SK-N-SH treated with all-trans-retinoic acid at 6 μM for 48 hours (cell line): ENCODE results near the gene ESR2.
A peak's percentile ranks its signal among the peaks of the same experiment; 100 is the strongest.

Experiments
- ATAC-seq: fragments of 200-7000 bp; cut with Tn5 transposase; 3 replicates; pipeline ENCODE4 v1.9.1; 2020; ENCODE audit warnings: mild to moderate bottlenecking, moderate library complexity
- ARNTL ChIP-seq: fragments of 450-650 bp; formaldehyde crosslinking; IDR thresholded peaks from 2 replicates; pipeline ENCODE4 v1.5.0; 2020; ENCODE audit warnings: low read depth, mild to moderate bottlenecking, moderate library complexity, borderline replicate concordance
- BACH2 ChIP-seq: fragments of 250-450 bp; sonication (Bioruptor Pico); IDR thresholded peaks from 2 replicates; pipeline ENCODE4 v1.9.0; 2021; ENCODE audit warnings: mild to moderate bottlenecking, borderline replicate concordance
- CREB5 ChIP-seq: fragments of 250-450 bp; sonication (Bioruptor Pico); IDR thresholded peaks from 2 replicates; pipeline ENCODE4 v1.5.1; 2020; ENCODE audit warnings: low read depth, mild to moderate bottlenecking, moderate library complexity
- CSDC2 ChIP-seq: fragments of 250-450 bp; sonication (Bioruptor Pico); IDR thresholded peaks from 2 replicates; pipeline ENCODE4 v1.5.0; 2020; ENCODE audit warnings: mild to moderate bottlenecking, moderate library complexity
- ESRRG ChIP-seq: fragments of 250-450 bp; sonication (Bioruptor Pico); IDR thresholded peaks from 2 replicates; pipeline ENCODE4 v1.6.1; 2021; ENCODE audit warnings: mild to moderate bottlenecking
- GLIS3 ChIP-seq: fragments of 250-450 bp; sonication (Bioruptor Pico); IDR thresholded peaks from 2 replicates; pipeline ENCODE4 v1.5.0; 2020; ENCODE audit warnings: mild to moderate bottlenecking, moderate library complexity
- ISL1 ChIP-seq: fragments of 250-450 bp; sonication (Bioruptor Pico); IDR thresholded peaks from 2 replicates; pipeline ENCODE4 v2.1.2; 2022; ENCODE audit warnings: mild to moderate bottlenecking, moderate library complexity
- OSR1 ChIP-seq: fragments of 250-450 bp; sonication (Bioruptor Pico); IDR thresholded peaks from 2 replicates; pipeline ENCODE4 v1.8.0; 2022; ENCODE audit warnings: moderate library complexity, mild to moderate bottlenecking, inconsistent platforms
- PATZ1 ChIP-seq: fragments of 250-450 bp; sonication (Bioruptor Pico); IDR thresholded peaks from 2 replicates; pipeline ENCODE4 v1.8.0; 2020; ENCODE audit warnings: mild to moderate bottlenecking, moderate library complexity, borderline replicate concordance
- PPARA ChIP-seq: fragments of 250-450 bp; sonication (Bioruptor Pico); IDR thresholded peaks from 2 replicates; pipeline ENCODE4 v1.5.0; 2020; ENCODE audit warnings: mild to moderate bottlenecking, borderline replicate concordance
- RARB ChIP-seq: fragments of 250-450 bp; sonication (Bioruptor Pico); IDR thresholded peaks from 2 replicates; pipeline ENCODE4 v1.8.0; 2021; ENCODE audit warnings: mild to moderate bottlenecking, moderate library complexity
- SNAI2 ChIP-seq: fragments of 250-450 bp; sonication (Bioruptor Pico); IDR thresholded peaks from 2 replicates; pipeline ENCODE4 v1.5.0; 2020; ENCODE audit warnings: mild to moderate bottlenecking, moderate library complexity
- TCF4 ChIP-seq: fragments of 250-450 bp; sonication (Bioruptor Pico); IDR thresholded peaks from 2 replicates; pipeline ENCODE4 v1.8.0; 2021; ENCODE audit warnings: mild to moderate bottlenecking, moderate library complexity, borderline replicate concordance
- TOX ChIP-seq: fragments of 250-450 bp; sonication (Bioruptor Pico); IDR thresholded peaks from 2 replicates; pipeline ENCODE4 v1.8.0; 2021; ENCODE audit warnings: mild to moderate bottlenecking, moderate library complexity, borderline replicate concordance
- TSHZ2 ChIP-seq: fragments of 250-450 bp; sonication (Bioruptor Pico); IDR thresholded peaks from 2 replicates; pipeline ENCODE4 v1.5.0; 2020; ENCODE audit warnings: mild to moderate bottlenecking, moderate library complexity
- ZFP3 ChIP-seq: fragments of 250-450 bp; sonication (Bioruptor Pico); IDR thresholded peaks from 2 replicates; pipeline ENCODE4 v1.5.0; 2020; ENCODE audit warnings: mild to moderate bottlenecking, moderate library complexity
- ZFP30 ChIP-seq: fragments of 450-650 bp; formaldehyde crosslinking; IDR thresholded peaks from 2 replicates; pipeline ENCODE4 v1.5.0; 2022; ENCODE audit warnings: mild to moderate bottlenecking, moderate library complexity
- ZNF565 ChIP-seq: fragments of 450-650 bp; formaldehyde crosslinking; conservative IDR thresholded peaks from 2 replicates; pipeline ENCODE4 v1.5.0; 2020; ENCODE audit warnings: low read depth, mild to moderate bottlenecking, moderate library complexity
- ZNF70 ChIP-seq: fragments of 450-650 bp; formaldehyde crosslinking; IDR thresholded peaks from 2 replicates; pipeline ENCODE4 v1.5.0; 2020; ENCODE audit warnings: mild to moderate bottlenecking, moderate library complexity
- ZNF8 ChIP-seq: fragments of 450-650 bp; formaldehyde crosslinking; IDR thresholded peaks from 2 replicates; pipeline ENCODE4 v1.5.0; 2020; ENCODE audit warnings: mild to moderate bottlenecking, moderate library complexity
- TF ChIP-seq, protein P1 (sequence below): fragments of 250-450 bp; sonication (Bioruptor Pico); IDR thresholded peaks from 2 replicates; pipeline ENCODE4 v1.5.1; 2021; ENCODE audit warnings: mild to moderate bottlenecking, moderate library complexity

ESR2 gene

DNA sequence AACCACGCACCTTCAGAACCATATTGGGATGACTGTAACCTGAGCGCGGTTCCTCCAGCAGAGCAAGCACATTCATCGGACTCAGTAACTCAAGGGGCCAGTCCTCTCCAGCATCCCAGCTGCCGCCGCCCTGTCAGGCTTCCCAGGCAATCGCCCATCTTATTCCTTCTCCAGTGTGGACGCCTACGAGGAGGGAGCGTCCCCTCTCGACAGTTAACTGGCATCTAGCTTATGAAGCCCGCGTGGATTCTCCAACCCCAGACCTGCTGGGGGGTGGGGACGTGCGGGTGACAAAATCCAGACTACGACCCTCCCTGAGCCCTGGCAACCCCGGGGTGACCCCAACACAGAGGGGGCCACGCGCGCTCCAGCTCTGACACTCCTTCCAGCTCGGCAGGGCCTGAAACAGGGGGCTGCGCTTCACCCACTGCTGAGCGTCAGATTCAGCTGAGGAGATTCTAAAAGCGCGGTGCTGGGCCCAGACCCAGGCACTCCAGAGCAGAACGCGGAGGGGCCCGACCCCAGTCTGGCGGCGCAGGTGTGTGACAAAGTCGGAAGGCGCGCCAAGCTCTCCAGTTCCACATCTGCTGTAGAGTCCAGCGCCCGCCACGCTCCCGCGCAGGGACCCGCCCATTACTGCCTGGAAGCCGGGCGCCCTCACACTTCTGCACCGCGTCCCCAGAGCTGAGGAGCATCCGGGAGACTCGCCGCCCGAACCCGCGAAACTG lies 43.9 kb upstream of the ESR2 start:
- no peak for TF ChIP-seq OSR1 (CRISPR knock-in tag)
- TF ChIP-seq, protein P1, sequence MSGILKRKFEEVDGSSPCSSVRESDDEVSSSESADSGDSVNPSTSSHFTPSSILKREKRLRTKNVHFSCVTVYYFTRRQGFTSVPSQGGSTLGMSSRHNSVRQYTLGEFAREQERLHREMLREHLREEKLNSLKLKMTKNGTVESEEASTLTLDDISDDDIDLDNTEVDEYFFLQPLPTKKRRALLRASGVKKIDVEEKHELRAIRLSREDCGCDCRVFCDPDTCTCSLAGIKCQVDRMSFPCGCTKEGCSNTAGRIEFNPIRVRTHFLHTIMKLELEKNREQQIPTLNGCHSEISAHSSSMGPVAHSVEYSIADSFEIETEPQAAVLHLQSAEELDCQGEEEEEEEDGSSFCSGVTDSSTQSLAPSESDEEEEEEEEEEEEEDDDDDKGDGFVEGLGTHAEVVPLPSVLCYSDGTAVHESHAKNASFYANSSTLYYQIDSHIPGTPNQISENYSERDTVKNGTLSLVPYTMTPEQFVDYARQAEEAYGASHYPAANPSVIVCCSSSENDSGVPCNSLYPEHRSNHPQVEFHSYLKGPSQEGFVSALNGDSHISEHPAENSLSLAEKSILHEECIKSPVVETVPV (CRISPR knock-in tag) = no peak
- no peak for TF ChIP-seq BACH2
- TF ChIP-seq SNAI2 = no peak
- TF ChIP-seq ZFP3 (CRISPR knock-in tag) = no peak
- no peak for TF ChIP-seq ZNF565 (CRISPR knock-in tag)
- TF ChIP-seq TOX = no peak
- TF ChIP-seq ZNF8 = no peak
- TF ChIP-seq ZNF70 = no peak
- TF ChIP-seq CSDC2 (CRISPR knock-in tag) = no peak
- no peak for TF ChIP-seq ARNTL (CRISPR knock-in tag)
- TF ChIP-seq ESRRG = no peak
- no peak for TF ChIP-seq PATZ1 (CRISPR knock-in tag)
- TF ChIP-seq TSHZ2 (CRISPR knock-in tag) = no peak

GRCh38 chr14:64329149-64329548 lies 35.0 kb upstream of the ESR2 start:
- no peak for ATAC-seq
- TF ChIP-seq ZFP3 (CRISPR knock-in tag) (no peak), CREB5 (CRISPR knock-in tag) (no peak), TOX (no peak), ZFP30 (CRISPR knock-in tag) (no peak), ESRRG (no peak), ZNF565 (CRISPR knock-in tag) (no peak), CSDC2 (CRISPR knock-in tag) (no peak), BACH2 (no peak), ISL1 (CRISPR knock-in tag) (no peak), ZNF8 (no peak), TCF4 (CRISPR knock-in tag) (no peak)

More for the DNA sequence above, 43.9 kb upstream of the ESR2 start:
- peak; percentile 86 for ATAC-seq

- TF ChIP-seq PATZ1 (CRISPR knock-in tag) (no peak), TCF4 (CRISPR knock-in tag) (no peak), ZNF70 (no peak), ARNTL (CRISPR knock-in tag) (no peak), ZNF565 (CRISPR knock-in tag) (no peak), PPARA (no peak), ZNF8 (no peak), SNAI2 (no peak), ISL1 (CRISPR knock-in tag) (no peak), OSR1 (CRISPR knock-in tag) (no peak), CSDC2 (CRISPR knock-in tag) (no peak), GLIS3 (CRISPR knock-in tag) (no peak), RARB (no peak), TSHZ2 (CRISPR knock-in tag) (no peak)
- TF ChIP-seq, protein P1 (CRISPR knock-in tag) = no peak
- no peak for ATAC-seq
Observed at GRCh38 chr14:64326502-64326901, 32.3 kb upstream of the ESR2 start.
